ENCODE results near the gene DGKH.

The DGKH gene

DNA sequence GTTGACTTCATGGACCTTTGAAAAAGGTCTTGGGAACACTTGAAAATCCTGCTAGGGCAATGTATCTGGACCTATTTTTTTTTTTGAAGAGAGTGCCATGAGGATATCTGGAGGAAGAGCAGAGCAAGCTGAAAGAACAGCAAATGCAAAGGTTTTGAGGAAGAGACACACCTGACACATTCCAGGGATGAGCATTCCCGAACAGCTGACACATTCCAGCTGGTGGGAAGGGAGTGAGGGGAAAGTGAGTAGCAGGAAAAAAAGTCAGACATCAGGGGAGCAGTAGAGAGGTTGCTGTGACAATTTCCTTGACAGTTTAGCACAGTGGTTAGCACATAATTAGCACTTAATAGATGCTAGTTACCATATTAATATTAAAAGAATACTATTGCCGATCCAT lies 14.7 kb downstream of the DGKH start:
- H3K4me2 ChIP-seq (ENCODE audit: low read length) = no peak overlapping the region
- peaks cover 29% of the 10 kb centered on the region for H3K79me2 ChIP-seq (ENCODE audit: control insufficient read depth, low read length)
- H3K36me3 ChIP-seq (ENCODE audit: control insufficient read depth, low read length) = peaks cover 20% of the 10 kb centered on the region
- H4K20me1 ChIP-seq (ENCODE audit: control insufficient read depth, insufficient read depth, low read depth, low read length) = peaks cover 4% of the 10 kb centered on the region; the same call in 1 of the 2 replicates
- H3K27ac ChIP-seq (ENCODE audit: low read depth, low read length) = no peak overlapping the region
- H3K9me2 ChIP-seq (replicated peaks; ENCODE audit: control insufficient read depth, low read length) = no peaks in the 10 kb centered on the region
- no peaks in the 10 kb centered on the region for H3K9me3 ChIP-seq (ENCODE audit: control insufficient read depth, insufficient read depth, low read length)
- TF ChIP-seq, protein P1, sequence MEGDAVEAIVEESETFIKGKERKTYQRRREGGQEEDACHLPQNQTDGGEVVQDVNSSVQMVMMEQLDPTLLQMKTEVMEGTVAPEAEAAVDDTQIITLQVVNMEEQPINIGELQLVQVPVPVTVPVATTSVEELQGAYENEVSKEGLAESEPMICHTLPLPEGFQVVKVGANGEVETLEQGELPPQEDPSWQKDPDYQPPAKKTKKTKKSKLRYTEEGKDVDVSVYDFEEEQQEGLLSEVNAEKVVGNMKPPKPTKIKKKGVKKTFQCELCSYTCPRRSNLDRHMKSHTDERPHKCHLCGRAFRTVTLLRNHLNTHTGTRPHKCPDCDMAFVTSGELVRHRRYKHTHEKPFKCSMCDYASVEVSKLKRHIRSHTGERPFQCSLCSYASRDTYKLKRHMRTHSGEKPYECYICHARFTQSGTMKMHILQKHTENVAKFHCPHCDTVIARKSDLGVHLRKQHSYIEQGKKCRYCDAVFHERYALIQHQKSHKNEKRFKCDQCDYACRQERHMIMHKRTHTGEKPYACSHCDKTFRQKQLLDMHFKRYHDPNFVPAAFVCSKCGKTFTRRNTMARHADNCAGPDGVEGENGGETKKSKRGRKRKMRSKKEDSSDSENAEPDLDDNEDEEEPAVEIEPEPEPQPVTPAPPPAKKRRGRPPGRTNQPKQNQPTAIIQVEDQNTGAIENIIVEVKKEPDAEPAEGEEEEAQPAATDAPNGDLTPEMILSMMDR (IDR thresholded peaks at IDR 0.05; ENCODE audit: low read depth, low read length, poor library complexity, severe bottlenecking) = no peak
- TF ChIP-seq EZH2phosphoT487 (IDR thresholded peaks at IDR 0.05; ENCODE audit: borderline replicate concordance, low read length) = no peak
- H3K4me3 ChIP-seq (ENCODE audit: low read length) = no peak overlapping the region
- no peaks in the 10 kb centered on the region for H3F3A ChIP-seq (ENCODE audit: control insufficient read depth, insufficient read depth)
- no peaks in the 10 kb centered on the region for H3K4me1 ChIP-seq (ENCODE audit: control insufficient read depth, low read length)
- H3K27me3 ChIP-seq (ENCODE audit: control insufficient read depth, low read length) = no peaks in the 10 kb centered on the region

DNA sequence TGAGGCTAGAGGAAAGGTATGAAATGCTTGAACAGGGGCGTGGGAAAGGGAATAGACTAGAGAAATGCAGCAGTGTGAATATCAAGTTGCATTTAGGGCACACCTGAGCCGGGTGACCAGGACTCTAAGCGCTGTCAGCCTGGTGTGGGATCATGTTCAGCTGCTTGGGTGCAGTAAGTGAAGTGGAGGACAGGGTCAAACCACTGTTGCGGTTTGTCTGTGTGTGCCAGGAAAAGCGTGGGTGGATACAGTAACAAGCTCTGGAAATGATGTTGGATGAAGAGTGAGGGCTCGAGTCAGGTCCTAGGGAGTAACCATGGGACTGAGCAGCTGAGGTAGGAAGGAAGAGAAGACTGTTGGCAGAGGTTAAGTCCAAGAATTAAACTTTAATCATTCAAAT lies 15.8 kb downstream of the DGKH start:
- H3K36me3 ChIP-seq (ENCODE audit: control insufficient read depth, low read length) = peaks cover 14% of the 10 kb centered on the region
- peaks cover 4% of the 10 kb centered on the region; the same call in 1 of the 2 replicates for H4K20me1 ChIP-seq (ENCODE audit: control insufficient read depth, insufficient read depth, low read depth, low read length)
- no peak for TF ChIP-seq EZH2phosphoT487 (IDR thresholded peaks at IDR 0.05; ENCODE audit: borderline replicate concordance, low read length)
- TF ChIP-seq, protein P1 (IDR thresholded peaks at IDR 0.05; ENCODE audit: low read depth, low read length, poor library complexity, severe bottlenecking) = no peak
- no peaks in the 10 kb centered on the region for H3K9me3 ChIP-seq (ENCODE audit: control insufficient read depth, insufficient read depth, low read length)
- H3F3A ChIP-seq (ENCODE audit: control insufficient read depth, insufficient read depth) = no peaks in the 10 kb centered on the region
- no peak overlapping the region for H3K27ac ChIP-seq (ENCODE audit: low read depth, low read length)
- no peaks in the 10 kb centered on the region for H3K4me1 ChIP-seq (ENCODE audit: control insufficient read depth, low read length)
- H3K9me2 ChIP-seq (replicated peaks; ENCODE audit: control insufficient read depth, low read length) = no peaks in the 10 kb centered on the region
- no peaks in the 10 kb centered on the region for H3K27me3 ChIP-seq (ENCODE audit: control insufficient read depth, low read length)
- no peak overlapping the region for H3K4me3 ChIP-seq (ENCODE audit: low read length)
- peaks cover 22% of the 10 kb centered on the region for H3K79me2 ChIP-seq (ENCODE audit: control insufficient read depth, low read length)
- no peak overlapping the region for H3K4me2 ChIP-seq (ENCODE audit: low read length)

DNA sequence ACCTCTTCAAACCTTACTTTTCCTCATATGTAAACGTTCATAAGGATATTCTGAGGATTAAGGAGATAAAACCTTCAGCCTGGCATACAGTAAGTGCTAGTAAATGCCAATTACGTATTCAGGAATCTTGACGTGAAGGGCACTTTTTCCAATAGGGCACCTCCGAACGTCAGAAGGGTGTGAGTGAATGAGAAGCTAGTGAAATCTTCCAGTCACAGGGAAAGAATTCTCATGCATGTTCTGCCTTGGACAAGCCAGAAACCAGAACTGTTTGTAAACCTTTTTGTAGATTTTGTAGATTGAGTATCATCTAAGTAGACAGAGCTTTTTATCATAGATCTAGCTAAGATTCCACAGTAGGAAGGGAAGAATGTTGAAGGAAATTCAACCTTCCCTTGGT lies 16.5 kb downstream of the DGKH start:
- no peaks in the 10 kb centered on the region for H3K4me1 ChIP-seq (ENCODE audit: control insufficient read depth, low read length)
- peaks cover 14% of the 10 kb centered on the region for H3K36me3 ChIP-seq (ENCODE audit: control insufficient read depth, low read length)
- H4K20me1 ChIP-seq (ENCODE audit: control insufficient read depth, insufficient read depth, low read depth, low read length) = peaks cover 4% of the 10 kb centered on the region; the same call in 1 of the 2 replicates
- TF ChIP-seq EZH2phosphoT487 (IDR thresholded peaks at IDR 0.05; ENCODE audit: borderline replicate concordance, low read length) = no peak
- TF ChIP-seq, protein P1 (IDR thresholded peaks at IDR 0.05; ENCODE audit: low read depth, low read length, poor library complexity, severe bottlenecking) = no peak
- H3K9me3 ChIP-seq (ENCODE audit: control insufficient read depth, insufficient read depth, low read length) = no peaks in the 10 kb centered on the region
- peaks cover 22% of the 10 kb centered on the region for H3K79me2 ChIP-seq (ENCODE audit: control insufficient read depth, low read length)
- no peak overlapping the region for H3K4me3 ChIP-seq (ENCODE audit: low read length)
- no peaks in the 10 kb centered on the region for H3K27me3 ChIP-seq (ENCODE audit: control insufficient read depth, low read length)
- H3K9me2 ChIP-seq (replicated peaks; ENCODE audit: control insufficient read depth, low read length) = no peaks in the 10 kb centered on the region
- no peak overlapping the region for H3K4me2 ChIP-seq (ENCODE audit: low read length)
- H3F3A ChIP-seq (ENCODE audit: control insufficient read depth, insufficient read depth) = no peaks in the 10 kb centered on the region
- no peak overlapping the region for H3K27ac ChIP-seq (ENCODE audit: low read depth, low read length)
